Tongue (tissue), 2 donors: Measurements from ENCODE around the gene SYNRG. TPM values are rescaled to one million over a fixed set of nuclear protein-coding genes. Genes with fewer than 3 reads are reported as not detected.
"Not testable (repeated sequence)": the region's sequence is repeated elsewhere in the genome, so short reads cannot be mapped to it uniquely, and the experiment has no call there.

Source experiments
- DNase-seq: peaks from one replicate; pipeline ENCODE4 v3.0.0-alpha.2; 2015
- total RNA-seq: library from RNA; depleted of rRNA; stranded (reverse); fragments of >200 nt; gene quantifications from one replicate; pipeline ENCODE4 v1.2.3, GENCODE V29; 2014

The SYNRG gene, protein sequence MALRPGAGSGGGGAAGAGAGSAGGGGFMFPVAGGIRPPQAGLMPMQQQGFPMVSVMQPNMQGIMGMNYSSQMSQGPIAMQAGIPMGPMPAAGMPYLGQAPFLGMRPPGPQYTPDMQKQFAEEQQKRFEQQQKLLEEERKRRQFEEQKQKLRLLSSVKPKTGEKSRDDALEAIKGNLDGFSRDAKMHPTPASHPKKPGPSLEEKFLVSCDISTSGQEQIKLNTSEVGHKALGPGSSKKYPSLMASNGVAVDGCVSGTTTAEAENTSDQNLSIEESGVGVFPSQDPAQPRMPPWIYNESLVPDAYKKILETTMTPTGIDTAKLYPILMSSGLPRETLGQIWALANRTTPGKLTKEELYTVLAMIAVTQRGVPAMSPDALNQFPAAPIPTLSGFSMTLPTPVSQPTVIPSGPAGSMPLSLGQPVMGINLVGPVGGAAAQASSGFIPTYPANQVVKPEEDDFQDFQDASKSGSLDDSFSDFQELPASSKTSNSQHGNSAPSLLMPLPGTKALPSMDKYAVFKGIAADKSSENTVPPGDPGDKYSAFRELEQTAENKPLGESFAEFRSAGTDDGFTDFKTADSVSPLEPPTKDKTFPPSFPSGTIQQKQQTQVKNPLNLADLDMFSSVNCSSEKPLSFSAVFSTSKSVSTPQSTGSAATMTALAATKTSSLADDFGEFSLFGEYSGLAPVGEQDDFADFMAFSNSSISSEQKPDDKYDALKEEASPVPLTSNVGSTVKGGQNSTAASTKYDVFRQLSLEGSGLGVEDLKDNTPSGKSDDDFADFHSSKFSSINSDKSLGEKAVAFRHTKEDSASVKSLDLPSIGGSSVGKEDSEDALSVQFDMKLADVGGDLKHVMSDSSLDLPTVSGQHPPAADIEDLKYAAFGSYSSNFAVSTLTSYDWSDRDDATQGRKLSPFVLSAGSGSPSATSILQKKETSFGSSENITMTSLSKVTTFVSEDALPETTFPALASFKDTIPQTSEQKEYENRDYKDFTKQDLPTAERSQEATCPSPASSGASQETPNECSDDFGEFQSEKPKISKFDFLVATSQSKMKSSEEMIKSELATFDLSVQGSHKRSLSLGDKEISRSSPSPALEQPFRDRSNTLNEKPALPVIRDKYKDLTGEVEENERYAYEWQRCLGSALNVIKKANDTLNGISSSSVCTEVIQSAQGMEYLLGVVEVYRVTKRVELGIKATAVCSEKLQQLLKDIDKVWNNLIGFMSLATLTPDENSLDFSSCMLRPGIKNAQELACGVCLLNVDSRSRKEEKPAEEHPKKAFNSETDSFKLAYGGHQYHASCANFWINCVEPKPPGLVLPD (N-terminal part only)
- 21.4 TPM for total RNA-seq

- peak; percentile 98 for DNase-seq
These were observed at the start of gene SYNRG for GRCh38 chr17:37609170-37610040. SYNRG (minus strand) TSS chr17:37609418; CDS start chr17:37609355, 63 bp downstream.

DNA sequence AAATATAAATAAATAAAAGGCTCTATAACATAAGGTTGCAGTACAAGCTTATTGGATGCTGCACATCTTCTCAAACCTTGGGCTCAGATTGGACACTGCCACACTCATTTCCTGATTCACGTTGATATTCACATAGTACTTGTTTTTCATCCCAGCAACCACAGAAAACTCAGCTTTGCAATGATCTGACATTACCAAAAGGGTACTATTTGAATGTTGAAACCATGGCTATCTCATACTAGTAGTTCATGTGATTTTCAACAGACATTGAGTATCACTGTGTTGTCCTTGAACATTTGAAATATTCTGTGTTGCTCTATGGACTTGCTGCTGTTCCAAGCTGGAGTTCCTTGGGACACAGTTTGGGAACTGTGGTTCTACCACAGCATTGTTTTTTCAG lies 48.0 kb upstream of the SYNRG start:
- no peak for DNase-seq

DNA sequence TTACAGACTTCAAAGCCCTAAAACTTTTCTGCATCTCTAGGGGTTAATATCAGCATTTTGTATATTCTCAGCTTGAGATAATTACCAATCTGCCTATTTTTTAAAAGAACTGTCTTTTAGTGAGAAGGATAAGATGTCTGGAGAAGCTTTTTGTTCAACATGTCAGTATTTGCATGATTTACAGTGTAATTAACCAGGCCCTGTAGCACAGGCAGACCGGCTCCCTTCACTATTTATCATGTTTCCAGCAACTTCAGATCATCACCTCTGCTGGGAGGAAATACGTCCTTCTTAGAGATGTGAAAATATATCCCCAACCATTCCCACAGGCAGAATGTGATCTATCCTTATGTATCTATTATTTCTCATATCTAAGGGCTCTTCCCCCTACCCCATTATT lies 42.6 kb upstream of the SYNRG start:
- no peak for DNase-seq

DNA sequence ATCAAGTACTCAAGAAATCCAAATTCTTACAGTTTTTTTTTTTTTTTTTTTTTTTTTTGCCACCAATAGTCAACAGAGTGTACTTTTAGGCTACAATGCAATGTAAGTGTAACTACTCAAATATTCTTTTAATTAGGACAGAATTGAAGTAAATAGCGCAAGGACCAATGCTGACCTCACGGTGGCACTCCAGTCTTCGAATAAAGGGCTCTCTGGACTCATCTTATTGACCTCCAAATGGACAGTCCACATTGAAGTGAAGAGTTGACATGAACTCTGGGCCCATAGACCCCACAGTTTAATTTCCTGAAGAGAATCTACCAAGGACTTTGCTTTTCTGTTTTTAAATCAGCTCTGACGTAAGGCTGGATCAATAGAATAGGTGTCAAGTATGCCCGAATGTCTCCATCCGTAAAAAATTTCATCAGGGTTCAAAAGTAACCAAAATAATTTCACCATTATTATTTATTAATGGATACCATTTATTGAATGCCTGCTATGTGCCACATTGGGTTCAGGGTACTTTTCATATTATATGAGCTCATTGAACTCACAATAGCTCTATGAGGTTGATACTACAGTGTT lies 41.3 kb upstream of the SYNRG start:
- peak; percentile 21 for DNase-seq

GRCh38 chr17:37648555-37648954 lies 39.3 kb upstream of the SYNRG start:
- no peak for DNase-seq

- no peak for DNase-seq
These were observed 38.6 kb upstream of the SYNRG start for GRCh38 chr17:37647856-37648255.

GRCh38 chr17:37643869-37644268 lies 34.7 kb upstream of the SYNRG start:
- DNase-seq: peak; percentile 7

DNA sequence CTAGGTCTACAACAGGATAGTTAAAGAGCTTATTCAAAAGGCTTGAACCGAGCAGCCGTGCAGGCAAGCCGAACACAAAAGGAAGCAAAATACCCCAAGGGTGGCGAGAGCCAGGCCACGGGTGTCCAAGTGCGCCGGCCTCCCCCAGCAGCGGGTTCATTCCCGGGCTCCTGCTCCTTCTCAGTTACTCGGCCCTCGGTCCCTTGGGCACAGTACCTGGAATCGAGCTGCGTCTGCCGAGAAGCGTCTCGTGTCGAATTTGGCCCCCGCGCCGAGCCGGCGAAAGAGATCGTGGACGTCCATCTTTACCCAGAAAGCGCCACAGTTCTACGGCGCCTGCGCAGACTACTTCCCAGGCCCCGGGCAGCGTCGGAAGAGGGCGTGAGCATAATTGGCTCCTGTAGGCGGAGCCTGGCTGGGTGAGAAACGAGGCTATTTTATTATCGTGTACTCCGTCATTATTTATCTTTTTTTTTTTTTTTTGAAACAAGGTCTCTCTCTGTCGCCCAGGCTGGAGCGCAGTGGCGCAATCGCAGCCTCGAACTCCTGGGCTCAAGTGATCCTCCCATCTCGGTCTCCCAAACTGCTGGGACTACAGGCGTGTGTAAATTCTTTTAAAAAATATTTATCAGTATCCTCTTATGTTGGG lies 34.0 kb upstream of the SYNRG start, which contains the start of gene DDX52:
Gene DDX52 (minus strand): TSS at position 329 of the 649 bp plus-strand sequence. CDS start 26 bp downstream, at position 303.
- DNase-seq: peak; percentile 97

DNA sequence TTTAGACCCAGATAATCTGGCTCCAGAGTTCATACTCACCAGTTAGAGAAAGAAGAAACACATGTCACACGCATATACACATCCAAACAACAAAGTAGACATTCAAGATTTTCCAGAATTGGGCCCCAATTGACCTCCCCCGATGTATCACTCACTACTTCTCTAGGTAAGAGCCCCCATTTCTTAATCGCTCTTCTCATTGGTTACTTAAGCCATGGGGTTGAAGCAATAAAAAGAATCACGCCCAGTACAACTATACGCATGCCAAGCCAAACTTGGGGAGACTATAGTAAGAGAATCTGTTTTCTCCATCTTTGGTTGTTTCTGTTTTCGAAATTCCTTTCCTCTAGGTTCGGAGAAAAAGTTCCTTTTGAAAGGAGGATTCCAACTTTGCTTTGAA lies 33.5 kb upstream of the SYNRG start:
- no peak for DNase-seq

DNA sequence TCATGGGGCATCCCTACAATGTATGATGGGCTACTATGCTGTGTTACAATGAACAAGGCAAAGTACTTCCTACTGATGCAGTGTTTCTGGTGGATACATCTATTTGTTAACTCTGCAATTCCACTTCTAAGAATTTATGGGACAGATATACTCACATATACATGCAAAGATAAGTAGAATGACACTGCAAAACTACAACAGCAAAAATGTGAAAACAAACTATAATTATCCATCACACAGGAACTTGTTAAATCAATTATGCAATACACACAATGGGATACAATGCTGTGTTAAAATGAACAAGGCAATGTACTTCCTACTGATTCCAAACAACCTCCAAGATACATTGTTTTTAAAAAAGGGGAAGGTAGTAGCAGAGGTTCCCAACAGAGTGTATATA lies 30.8 kb upstream of the SYNRG start:
- no peak for DNase-seq

GRCh38 chr17:37637956-37638355 lies 28.7 kb upstream of the SYNRG start:
- no peak for DNase-seq

- not testable (repeated sequence) for DNase-seq
These were observed 7.2 kb upstream of the SYNRG start for GRCh38 chr17:37616430-37616829.

- DNase-seq: no peak
These were observed 5.6 kb upstream of the SYNRG start for GRCh38 chr17:37614823-37615222.

GRCh38 chr17:37614391-37614790 lies 5.2 kb upstream of the SYNRG start:
- DNase-seq: no peak

- no peak for DNase-seq
These were observed 1.8 kb upstream of the SYNRG start for GRCh38 chr17:37610971-37611370.

DNA sequence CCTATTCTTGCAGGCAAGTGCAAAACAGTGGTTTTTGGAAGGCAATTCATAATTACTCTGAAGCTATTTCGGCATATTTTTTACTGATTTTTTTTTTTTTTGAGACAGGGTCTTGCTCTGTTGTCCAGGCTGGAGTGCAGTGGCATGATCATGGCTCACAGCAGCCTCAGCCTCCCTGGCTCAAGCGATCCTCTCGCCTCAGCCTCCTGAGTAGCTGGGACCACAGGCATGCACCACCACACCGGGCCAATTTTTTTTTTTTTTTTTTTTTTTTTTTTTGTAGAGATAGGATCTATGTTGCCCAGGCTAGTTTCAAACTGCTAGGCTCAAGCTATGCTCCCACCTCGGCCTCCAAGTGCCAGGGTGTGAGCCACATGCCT lies 813 bp upstream of the SYNRG start:
- not testable (repeated sequence) for DNase-seq

DNA sequence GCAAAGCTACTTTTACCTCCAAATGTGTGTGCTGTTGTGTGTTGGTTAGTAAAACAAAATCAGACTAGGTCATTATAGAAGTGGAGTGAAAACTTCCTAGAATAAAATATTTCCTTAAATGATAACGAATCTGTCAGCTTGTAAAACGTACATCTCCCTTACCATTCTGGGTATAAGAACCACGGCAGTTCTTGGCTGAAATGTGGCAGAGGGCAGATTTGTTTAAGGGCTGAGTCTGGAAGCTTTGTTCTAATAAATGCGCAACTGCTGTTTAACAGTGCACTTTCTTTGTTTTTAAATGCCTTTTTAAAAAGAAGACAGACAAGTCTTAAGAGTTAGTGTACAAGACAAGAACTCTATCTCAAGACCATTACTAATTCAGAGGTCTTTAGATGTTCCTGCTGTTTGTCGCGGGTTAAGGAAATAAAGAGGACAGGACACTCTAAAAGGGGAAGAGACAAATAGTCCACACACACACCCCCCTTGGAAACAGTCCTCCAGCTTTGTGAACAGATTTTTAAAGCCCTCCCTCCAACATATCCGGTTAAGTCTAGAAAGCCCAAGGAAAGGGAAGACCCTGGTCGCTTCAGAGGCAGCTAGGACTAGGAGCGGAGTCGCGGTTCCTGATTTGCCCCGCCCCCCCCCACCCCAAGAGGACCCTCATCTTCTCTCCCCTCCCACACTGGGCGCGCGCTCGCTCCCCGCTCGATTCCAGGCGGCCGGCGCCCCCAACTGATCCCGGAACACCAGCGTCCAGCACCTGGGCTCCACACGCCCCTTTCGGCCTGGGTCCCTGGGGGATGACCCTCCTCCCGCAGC lies 658 bp downstream of the SYNRG start:
- DNase-seq: peak; percentile 75

DNA sequence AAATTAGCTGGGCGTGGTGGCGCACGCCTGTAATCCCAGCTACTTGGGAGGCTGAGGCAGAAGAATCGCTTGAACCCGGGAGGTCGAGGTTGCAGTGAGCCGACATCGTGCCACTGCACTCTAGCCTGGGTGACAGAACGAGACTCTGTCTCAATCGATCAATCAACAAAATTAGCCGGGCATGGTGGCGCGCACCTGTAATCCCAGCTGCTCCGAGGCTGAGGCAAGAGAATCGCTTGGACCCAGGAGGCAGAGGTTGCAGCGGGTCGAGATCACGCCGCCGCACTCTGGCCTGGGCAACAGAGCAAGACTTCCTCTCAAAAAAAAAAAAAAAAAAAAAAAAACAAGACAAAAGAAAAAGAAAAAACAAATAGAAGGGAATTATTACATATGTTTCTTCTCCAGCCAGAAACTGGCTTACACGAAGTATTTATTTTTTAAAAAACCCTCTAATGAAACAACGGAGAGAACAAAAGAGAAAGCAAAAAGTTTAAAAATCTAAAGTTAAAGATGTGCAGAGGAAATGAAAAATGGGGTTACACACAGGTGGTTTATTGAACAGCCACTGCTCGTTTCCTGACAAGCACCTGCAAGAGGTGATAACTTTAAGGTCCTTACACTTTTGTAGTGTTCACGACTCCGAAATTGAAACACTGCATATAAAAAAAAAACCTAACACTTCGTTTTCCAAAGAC lies 1.4 kb downstream of the SYNRG start:
- DNase-seq: no peak
